Neuronal stem cell (in vitro differentiated cells): ENCODE data around the gene SAMD11.

Source experiments
- DNase-seq: peaks from one replicate; pipeline ENCODE4 v3.0.0-alpha.2; 2013; ENCODE audit warnings: low spot score
- H2AFZ ChIP-seq: one replicate; pipeline ENCODE4 v1.6.1; 2013; ENCODE audit warnings: mild to moderate bottlenecking, low read length, inconsistent platforms
- H2AK5ac ChIP-seq: 2 replicates; pipeline ENCODE4 v1.6.1; 2013; ENCODE audit warnings: low read depth, mild to moderate bottlenecking, inconsistent platforms, low read length, moderate library complexity, mixed read lengths
- H2BK120ac ChIP-seq: 2 replicates; pipeline ENCODE4 v1.6.1; 2013; ENCODE audit warnings: low read depth, mild to moderate bottlenecking, inconsistent platforms, low read length, moderate library complexity, mixed read lengths
- H2BK12ac ChIP-seq: one replicate; pipeline ENCODE4 v1.6.1; 2013; ENCODE audit warnings: low read length, inconsistent platforms
- H2BK15ac ChIP-seq: 2 replicates; pipeline ENCODE4 v1.6.1; 2013; ENCODE audit warnings: mild to moderate bottlenecking, low read length, inconsistent platforms, mixed read lengths
- H2BK5ac ChIP-seq: one replicate; pipeline ENCODE4 v1.6.1; 2013; ENCODE audit warnings: inconsistent platforms, mild to moderate bottlenecking, low read length, moderate library complexity
- H3K14ac ChIP-seq: one replicate; pipeline ENCODE4 v1.6.1; 2013; ENCODE audit warnings: low read length, inconsistent platforms
- H3K18ac ChIP-seq: 2 replicates; pipeline ENCODE4 v1.6.1; 2013; ENCODE audit warnings: low read length, inconsistent platforms
- H3K23ac ChIP-seq: 2 replicates; pipeline ENCODE4 v1.6.1; 2013; ENCODE audit warnings: low read depth, mild to moderate bottlenecking, mixed read lengths, low read length, inconsistent platforms; ENCODE audit not compliant: poor library complexity
- H3K27ac ChIP-seq: replicated peaks from 3 replicates; pipeline ENCODE4 v1.5.1; 2013; ENCODE audit warnings: low read length, inconsistent platforms
- H3K27me3 ChIP-seq, 3 experiments: 2 replicates each; pipeline ENCODE4 v1.6.1; 2013; ENCODE audit warnings: low read length in 3 of 3, mild to moderate bottlenecking in 2 of 3, inconsistent platforms in 1 of 3, low read depth in 1 of 3, mixed read lengths in 1 of 3, moderate library complexity in 1 of 3; ENCODE audit not compliant: control insufficient read depth in 3 of 3, insufficient read depth in 3 of 3
- H3K36me3 ChIP-seq, 2 donors: replicated peaks in 1 of 2; 2 replicates each; pipeline ENCODE4 v1.6.1; 2013; ENCODE audit warnings: low read length in 2 of 2; ENCODE audit not compliant: control insufficient read depth in 2 of 2, insufficient read depth in 2 of 2
- H3K4ac ChIP-seq: 2 replicates; pipeline ENCODE4 v1.6.1; 2013; ENCODE audit warnings: inconsistent platforms, mild to moderate bottlenecking, low read length, moderate library complexity
- H3K4me1 ChIP-seq, 2 donors: 1 replicate in 1 of 2; 2 replicates in 1 of 2; pipeline ENCODE4 v1.6.1; 2013; ENCODE audit warnings: low read length in 2 of 2, low read depth in 1 of 2; ENCODE audit not compliant: control insufficient read depth in 2 of 2, insufficient read depth in 1 of 2
- H3K4me2 ChIP-seq: one replicate; pipeline ENCODE4 v1.6.1; 2013; ENCODE audit warnings: mild to moderate bottlenecking, low read length, inconsistent platforms; ENCODE audit not compliant: insufficient read depth, poor library complexity, severe bottlenecking
- H3K4me3 ChIP-seq, 2 donors: 2 replicates each; pipeline ENCODE4 v1.5.1; 2013; ENCODE audit warnings: low read length in 2 of 2, mild to moderate bottlenecking in 2 of 2, inconsistent platforms in 1 of 2, moderate library complexity in 1 of 2
- H3K79me1 ChIP-seq: one replicate; pipeline ENCODE4 v1.6.1; 2013; ENCODE audit warnings: low read depth, mild to moderate bottlenecking, inconsistent platforms, low read length, moderate library complexity
- H3K9ac ChIP-seq: one replicate; pipeline ENCODE4 v1.6.1; 2013; ENCODE audit warnings: mild to moderate bottlenecking, low read depth, low read length, inconsistent platforms; ENCODE audit not compliant: poor library complexity
- H3K9me3 ChIP-seq, 2 donors: replicated peaks in 1 of 2; 2 replicates each; pipeline versions ENCODE3 to v1.6.1; 2013; ENCODE audit warnings: low read length in 2 of 2, mild to moderate bottlenecking in 2 of 2, inconsistent platforms in 1 of 2, low read depth in 1 of 2, mixed read lengths in 1 of 2, moderate library complexity in 1 of 2; ENCODE audit not compliant: control insufficient read depth in 2 of 2, insufficient read depth in 1 of 2
- H4K8ac ChIP-seq: one replicate; pipeline ENCODE4 v1.6.1; 2013; ENCODE audit warnings: low read depth, mild to moderate bottlenecking, inconsistent platforms, low read length, moderate library complexity
- H4K91ac ChIP-seq: one replicate; pipeline ENCODE4 v1.6.1; 2013; ENCODE audit warnings: low read length, low read depth, mild to moderate bottlenecking, inconsistent platforms; ENCODE audit not compliant: poor library complexity
- WGBS, 2 donors: extraction: QIAGEN DNeasy Blood & Tissue Kit; methylation state at CpG; one replicate each; pipeline ENCODE4 v1.1.7; 2013; ENCODE audit warnings: missing lambda C conversion rate in 2 of 2, mixed read lengths in 1 of 2; ENCODE audit not compliant: insufficient read length in 2 of 2, insufficient replicate concordance in 1 of 2; ENCODE audit errors: extremely low coverage in 2 of 2; 5-methylcytosine and 5-hydroxymethylcytosine counted together

Gene SAMD11

DNA sequence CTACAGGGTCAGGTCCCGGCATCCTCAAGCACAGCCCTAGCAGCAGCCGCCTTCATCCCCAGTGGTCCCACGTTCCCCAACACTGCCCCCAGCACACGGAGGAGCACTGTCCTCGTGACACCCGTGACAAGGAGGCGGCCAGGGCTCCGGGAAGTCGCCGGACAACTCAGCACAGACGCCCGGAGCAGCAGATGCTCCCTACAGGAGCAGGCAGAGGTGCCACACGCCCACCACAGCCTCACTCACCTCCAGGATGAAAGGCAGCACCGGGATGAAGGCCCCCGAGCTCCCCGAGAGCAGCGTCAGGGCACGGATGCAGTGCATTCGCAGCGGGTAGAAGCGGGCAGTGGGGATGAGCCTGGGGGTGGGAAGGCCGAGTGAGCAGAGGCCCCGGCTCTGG lies 27.2 kb downstream of the SAMD11 start:
- Histone ChIP-seq H4K8ac (no peak overlapping the region), H3K27me3 (no peaks in the 10 kb centered on the region), H3K4ac (no peak overlapping the region), H2AFZ (no peak overlapping the region), H3K9me3 (peaks cover 0 to 2% of the 10 kb centered on the region in 2 donors), H2BK15ac (no peak overlapping the region), H3K18ac (no peak overlapping the region), H3K36me3 (peaks cover 59 to 98% of the 10 kb centered on the region in 2 donors), H3K4me3 (no peak overlapping the region), H3K4me1 (no peaks in the 10 kb centered on the region), H2BK12ac (no peak overlapping the region), H2AK5ac (no peak overlapping the region), H3K14ac (no peak overlapping the region), H3K27ac (no peak overlapping the region), H2BK120ac (no peak overlapping the region), H3K4me2 (no peak overlapping the region), H3K9ac (no peak overlapping the region), H4K91ac (no peak overlapping the region), H2BK5ac (no peak overlapping the region), H3K79me1 (peaks cover 3% of the 10 kb centered on the region), H3K23ac (no peak overlapping the region)
- WGBS, 2 donors: no CpG with 5 or more reads among the region's 23 CpGs
- no peak for DNase-seq

DNA sequence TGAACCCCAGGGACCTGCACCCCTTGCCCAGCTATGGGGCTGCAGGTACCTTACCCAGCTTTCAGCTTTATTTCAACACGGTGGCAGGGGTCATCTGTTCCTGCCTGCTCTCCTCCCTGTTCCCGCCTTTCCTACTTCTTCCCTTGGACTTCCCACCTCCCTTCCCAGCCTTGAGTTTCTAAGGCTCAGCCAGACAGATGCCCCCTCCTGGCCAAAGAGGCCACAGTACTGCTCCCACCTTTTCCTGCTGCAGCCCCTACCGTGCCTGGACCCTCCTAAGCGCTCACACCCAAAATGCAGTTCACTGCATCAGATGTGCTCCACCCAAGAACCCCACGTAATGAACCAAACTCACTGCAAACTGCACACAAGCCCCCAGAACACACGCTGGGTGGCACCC lies 27.6 kb downstream of the SAMD11 start:
- Histone ChIP-seq H3K9me3 (peaks cover 0 to 2% of the 10 kb centered on the region in 2 donors), H2BK5ac (no peak overlapping the region), H3K27me3 (no peaks in the 10 kb centered on the region), H3K4me1 (no peaks in the 10 kb centered on the region), H3K23ac (no peak overlapping the region), H4K91ac (no peak overlapping the region), H3K14ac (no peak overlapping the region), H4K8ac (no peak overlapping the region), H3K4me3 (no peak overlapping the region), H3K27ac (no peak overlapping the region), H2AK5ac (no peak overlapping the region), H2AFZ (no peak overlapping the region), H3K4ac (no peak overlapping the region), H3K79me1 (peaks cover 3% of the 10 kb centered on the region), H2BK15ac (no peak overlapping the region), H3K9ac (peak overlapping the region; percentile 15), H3K18ac (no peak overlapping the region), H3K36me3 (peaks cover 61 to 98% of the 10 kb centered on the region in 2 donors), H3K4me2 (no peak overlapping the region), H2BK12ac (no peak overlapping the region), H2BK120ac (no peak overlapping the region)
- no CpG with 5 or more reads among the region's 6 CpGs for whole genome bisulfite sequencing, 2 donors
- DNase-seq: no peak

DNA sequence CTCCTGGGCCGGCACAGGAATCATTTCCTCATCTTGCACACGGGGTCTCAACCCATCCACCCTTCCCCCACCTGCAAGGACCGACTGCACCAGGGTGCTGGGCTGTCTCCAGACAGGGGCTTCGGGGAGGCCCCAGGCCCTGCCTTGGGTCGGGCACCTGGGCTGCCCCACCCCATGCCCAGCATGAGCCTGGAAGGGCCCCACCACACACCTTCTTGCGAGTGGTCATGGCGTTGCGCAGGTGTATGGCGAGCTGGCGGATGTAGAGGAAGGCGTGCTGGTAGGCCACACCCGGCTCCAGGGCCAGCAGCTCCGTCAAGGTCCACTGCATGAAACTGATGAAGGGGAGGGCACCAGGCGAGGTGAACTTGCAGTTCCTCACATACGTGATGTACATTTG lies 28.5 kb downstream of the SAMD11 start:
- Histone ChIP-seq H3K27me3 (no peaks in the 10 kb centered on the region), H3K9ac (no peak overlapping the region), H2AK5ac (no peak overlapping the region), H2BK15ac (no peak overlapping the region), H2BK12ac (no peak overlapping the region), H3K14ac (no peak overlapping the region), H3K36me3 (peaks cover 65 to 99% of the 10 kb centered on the region in 2 donors), H3K4me2 (no peak overlapping the region), H3K79me1 (peaks cover 3% of the 10 kb centered on the region), H2BK120ac (no peak overlapping the region), H3K27ac (no peak overlapping the region), H3K4me1 (no peaks in the 10 kb centered on the region), H2AFZ (no peak overlapping the region), H3K4me3 (no peak overlapping the region), H3K23ac (no peak overlapping the region), H4K8ac (no peak overlapping the region), H3K18ac (no peak overlapping the region), H2BK5ac (no peak overlapping the region), H3K9me3 (peaks cover 0 to 2% of the 10 kb centered on the region in 2 donors), H3K4ac (no peak overlapping the region), H4K91ac (no peak overlapping the region)
- no peak for DNase-seq
- WGBS, 2 donors: no CpG with 5 or more reads among the region's 15 CpGs

DNA sequence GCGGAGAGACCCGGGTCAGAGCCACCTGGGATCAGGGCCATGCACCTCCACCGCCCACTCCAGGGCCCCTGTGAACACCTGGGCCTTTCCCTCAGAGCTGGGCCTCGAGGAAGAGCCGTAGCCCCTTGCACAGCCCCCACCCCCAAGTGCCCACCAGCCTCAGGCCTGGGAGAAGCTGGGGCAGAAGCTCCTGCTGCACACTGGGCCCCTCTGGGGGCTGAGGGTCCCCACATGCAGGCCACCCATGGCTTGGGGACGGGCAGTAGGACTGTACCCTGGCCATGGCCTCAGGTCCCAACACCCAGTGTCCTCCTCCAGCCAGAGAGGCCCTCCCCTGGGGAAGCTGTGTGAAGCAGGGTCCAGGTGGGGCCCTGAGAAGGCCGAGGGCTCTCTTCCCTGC lies 28.9 kb downstream of the SAMD11 start:
- H3K4me3 ChIP-seq: no peak overlapping the region
- no peaks in the 10 kb centered on the region for H3K4me1 ChIP-seq
- H2AK5ac ChIP-seq: no peak overlapping the region
- no peak overlapping the region for H3K4ac ChIP-seq
- H3K14ac ChIP-seq: no peak overlapping the region
- peaks cover 64 to 97% of the 10 kb centered on the region in 2 donors for H3K36me3 ChIP-seq
- peaks cover 3% of the 10 kb centered on the region for H3K79me1 ChIP-seq
- no peak overlapping the region for H2BK120ac ChIP-seq
- peaks cover 0 to 2% of the 10 kb centered on the region in 2 donors for H3K9me3 ChIP-seq
- H3K18ac ChIP-seq: no peak overlapping the region
- H2BK15ac ChIP-seq: no peak overlapping the region
- DNase-seq: no peak
- H3K27me3 ChIP-seq: no peaks in the 10 kb centered on the region
- H4K91ac ChIP-seq: no peak overlapping the region
- H3K9ac ChIP-seq: no peak overlapping the region
- H2BK12ac ChIP-seq: no peak overlapping the region
- H4K8ac ChIP-seq: no peak overlapping the region
- H2AFZ ChIP-seq: no peak overlapping the region
- H3K27ac ChIP-seq: no peak overlapping the region
- no peak overlapping the region for H2BK5ac ChIP-seq
- no CpG with 5 or more reads among the region's 7 CpGs for WGBS, 2 donors
- H3K23ac ChIP-seq: peak overlapping the region; percentile 65
- H3K4me2 ChIP-seq: no peak overlapping the region
